Fibroblast of skin of right quadriceps (primary cell): Measurements from ENCODE around the gene AMD1.
"Not testable (repeated sequence)": the region's sequence is repeated elsewhere in the genome, so short reads cannot be mapped to it uniquely, and the experiment has no call there.

Source experiments
- DNase-seq: peaks from one replicate; pipeline ENCODE4 v3.0.0-alpha.2; 2013

The AMD1 gene

GRCh38 chr6:110878751-110879522, 4.4 kb downstream of the AMD1 start:
- peak; percentile 36 for DNase-seq

- DNase-seq, result no peak
Measured at GRCh38 chr6:110880651-110881050, 6.1 kb downstream of the AMD1 start.

GRCh38 chr6:110881546-110882273, 7.1 kb downstream of the AMD1 start:
- no peak for DNase-seq

- peak; percentile 37 for DNase-seq
Measured at GRCh38 chr6:110882274-110882619, 7.7 kb downstream of the AMD1 start.

GRCh38 chr6:110882824-110883554, 8.4 kb downstream of the AMD1 start:
- DNase-seq, result no peak

GRCh38 chr6:110884321-110884720, 9.7 kb downstream of the AMD1 start:
- no peak for DNase-seq

GRCh38 chr6:110885526-110885925, 10.9 kb downstream of the AMD1 start:
- DNase-seq, result no peak

- DNase-seq, result no peak
Measured at GRCh38 chr6:110886555-110887167, 12.1 kb downstream of the AMD1 start.

- DNase-seq, result no peak
Measured at GRCh38 chr6:110890288-110890687, 15.7 kb downstream of the AMD1 start.

- DNase-seq, result no peak
Measured at GRCh38 chr6:110895907-110896608, 21.5 kb downstream of the AMD1 start.

- DNase-seq, result no peak
Measured at GRCh38 chr6:110897433-110897832, 22.8 kb downstream of the AMD1 start.

- no peak for DNase-seq
Measured at GRCh38 chr6:110898111-110898510, 23.5 kb downstream of the AMD1 start.

- no peak for DNase-seq
Measured at GRCh38 chr6:110900028-110900598, 25.5 kb downstream of the AMD1 start.

GRCh38 chr6:110901601-110902000, 27.0 kb downstream of the AMD1 start:
- DNase-seq, result not testable (repeated sequence)

- no peak for DNase-seq
Measured at GRCh38 chr6:110902091-110902490, 27.5 kb downstream of the AMD1 start.

- DNase-seq, result not testable (repeated sequence)
Measured at GRCh38 chr6:110906273-110906672, 31.7 kb downstream of the AMD1 start.

GRCh38 chr6:110930781-110931180, 56.2 kb downstream of the AMD1 start:
- DNase-seq, result no peak

GRCh38 chr6:110933912-110934311, 59.3 kb downstream of the AMD1 start:
- DNase-seq, result no peak

GRCh38 chr6:110934381-110934898, 59.9 kb downstream of the AMD1 start:
- no peak for DNase-seq

- DNase-seq, result no peak
Measured at GRCh38 chr6:110935171-110935570, 60.6 kb downstream of the AMD1 start.

GRCh38 chr6:110938171-110938570, 63.6 kb downstream of the AMD1 start:
- DNase-seq, result peak; percentile 14
